AML-193 (cell line): ENCODE results near the gene SVBP.

Experiments used
- DNase-seq, 2 experiments: peaks; one replicate each; lab custom pipeline; 2025; lab: John Stamatoyannopoulos, UW

Gene SVBP

DNA sequence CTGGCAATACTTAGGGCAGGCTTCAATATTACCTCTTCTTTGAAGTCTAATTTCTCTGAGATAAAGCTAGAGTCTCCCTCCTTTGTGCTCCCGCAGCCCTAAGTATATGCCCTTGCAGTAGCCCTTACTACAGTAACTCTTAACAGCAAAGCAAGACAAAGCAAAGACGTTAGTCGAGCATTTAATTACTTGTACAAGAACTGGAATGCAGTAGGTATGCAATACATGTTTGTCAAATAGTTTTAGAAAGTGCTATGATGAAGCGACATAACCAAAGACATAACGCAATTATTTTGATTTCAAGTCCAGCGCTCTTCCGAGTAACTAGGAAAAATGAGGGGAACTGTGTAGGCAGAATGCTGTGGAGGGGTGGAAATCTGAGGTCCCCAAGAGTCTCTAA is 51.9 kb downstream of the SVBP start:
- DNase-seq, result no peak

DNA sequence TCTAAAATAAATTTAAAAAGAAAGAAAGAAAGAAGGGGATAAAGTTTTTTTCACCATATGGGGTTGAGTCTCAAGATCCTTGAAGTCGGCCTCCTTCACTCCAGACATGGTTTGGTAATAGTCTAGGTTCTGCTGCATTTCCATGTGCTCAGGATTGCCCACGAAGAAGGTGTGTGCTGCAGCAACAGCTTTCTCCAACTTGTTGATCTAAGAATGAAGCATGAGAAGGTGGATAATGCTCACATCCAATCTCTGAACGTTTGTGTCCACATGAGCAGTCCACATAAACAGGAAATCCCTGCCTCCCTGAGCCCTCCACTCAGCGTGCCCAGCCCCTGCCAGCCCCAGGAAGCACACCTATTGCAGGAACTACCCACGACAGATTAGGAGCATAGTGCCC is 54.9 kb downstream of the SVBP start:
- DNase-seq, result no peak

DNA sequence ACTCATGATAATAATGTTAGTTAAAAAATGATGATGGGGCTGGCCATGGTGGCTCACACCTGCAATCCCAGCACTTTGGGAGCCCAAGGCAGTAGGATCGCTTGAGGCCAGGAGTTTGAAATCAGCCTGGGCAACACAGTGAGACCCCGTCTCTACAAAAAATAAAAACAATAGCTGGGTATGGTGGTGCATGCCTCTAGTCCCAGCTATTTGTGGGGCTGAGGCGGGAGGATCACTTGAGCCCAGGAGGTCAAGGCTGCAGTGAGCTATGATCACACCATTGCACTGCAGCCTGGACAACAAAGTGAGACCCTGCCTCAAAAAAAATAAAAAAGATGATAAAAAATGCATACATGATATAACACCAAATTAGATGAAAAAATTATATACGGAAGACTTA is 55.6 kb downstream of the SVBP start:
- no peak for DNase-seq

GRCh38 chr1:42759114-42759513 is 58.1 kb downstream of the SVBP start:
- no peak for DNase-seq

- no peak for DNase-seq
These were observed 58.6 kb downstream of the SVBP start for GRCh38 chr1:42758641-42759040.

GRCh38 chr1:42757892-42758275 is 59.3 kb downstream of the SVBP start:
- DNase-seq, result no peak
